ENCODE results near the gene HIP1R.

DNA sequence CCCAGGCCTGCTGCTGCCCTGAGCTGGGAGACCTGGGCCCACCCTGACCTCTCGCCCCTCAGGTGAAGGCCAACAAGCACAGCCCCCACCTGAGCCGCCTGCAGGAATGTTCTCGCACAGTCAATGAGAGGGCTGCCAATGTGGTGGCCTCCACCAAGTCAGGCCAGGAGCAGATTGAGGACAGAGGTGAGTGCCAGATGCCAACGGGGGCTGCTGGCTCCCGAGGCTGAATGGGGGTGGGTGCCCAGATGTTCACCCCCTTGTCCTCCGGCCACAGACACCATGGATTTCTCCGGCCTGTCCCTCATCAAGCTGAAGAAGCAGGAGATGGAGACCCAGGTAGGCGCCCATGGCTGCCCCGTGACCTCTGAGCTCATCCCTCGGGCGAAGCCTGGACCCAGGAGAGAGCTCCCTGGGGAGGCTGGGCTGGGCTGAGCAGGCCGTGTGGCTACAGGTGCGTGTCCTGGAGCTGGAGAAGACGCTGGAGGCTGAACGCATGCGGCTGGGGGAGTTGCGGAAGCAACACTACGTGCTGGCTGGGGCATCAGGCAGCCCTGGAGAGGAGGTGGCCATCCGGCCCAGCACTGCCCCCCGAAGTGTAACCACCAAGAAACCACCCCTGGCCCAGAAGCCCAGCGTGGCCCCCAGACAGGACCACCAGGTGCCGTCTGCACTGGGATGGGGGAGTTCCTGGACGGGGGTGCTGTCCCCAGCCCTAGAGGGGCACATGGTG lies 25.8 kb downstream of the HIP1R start:
- TF ChIP-seq POLR2A (IDR thresholded peaks at IDR 0.05) (no peak), EP300 (IDR thresholded peaks at IDR 0.05) (no peak)
- TF ChIP-seq, protein P1, sequence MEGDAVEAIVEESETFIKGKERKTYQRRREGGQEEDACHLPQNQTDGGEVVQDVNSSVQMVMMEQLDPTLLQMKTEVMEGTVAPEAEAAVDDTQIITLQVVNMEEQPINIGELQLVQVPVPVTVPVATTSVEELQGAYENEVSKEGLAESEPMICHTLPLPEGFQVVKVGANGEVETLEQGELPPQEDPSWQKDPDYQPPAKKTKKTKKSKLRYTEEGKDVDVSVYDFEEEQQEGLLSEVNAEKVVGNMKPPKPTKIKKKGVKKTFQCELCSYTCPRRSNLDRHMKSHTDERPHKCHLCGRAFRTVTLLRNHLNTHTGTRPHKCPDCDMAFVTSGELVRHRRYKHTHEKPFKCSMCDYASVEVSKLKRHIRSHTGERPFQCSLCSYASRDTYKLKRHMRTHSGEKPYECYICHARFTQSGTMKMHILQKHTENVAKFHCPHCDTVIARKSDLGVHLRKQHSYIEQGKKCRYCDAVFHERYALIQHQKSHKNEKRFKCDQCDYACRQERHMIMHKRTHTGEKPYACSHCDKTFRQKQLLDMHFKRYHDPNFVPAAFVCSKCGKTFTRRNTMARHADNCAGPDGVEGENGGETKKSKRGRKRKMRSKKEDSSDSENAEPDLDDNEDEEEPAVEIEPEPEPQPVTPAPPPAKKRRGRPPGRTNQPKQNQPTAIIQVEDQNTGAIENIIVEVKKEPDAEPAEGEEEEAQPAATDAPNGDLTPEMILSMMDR (IDR thresholded peaks at IDR 0.05), result no peak

Data from suprapubic skin (tissue), 3 donors.